GM06990 (cell line): ENCODE measurements around the gene BABAM2.

Experiments
- DNase-seq: peaks from one replicate; pipeline ENCODE4 v3.0.0-alpha.2; 2011; ENCODE audit not compliant: insufficient read length; ENCODE audit errors: extremely low read depth
- H3K27me3 ChIP-seq: replicated peaks from 2 replicates; pipeline ENCODE4 v1.6.0; 2011; ENCODE audit warnings: low read length; ENCODE audit not compliant: control insufficient read depth, insufficient read depth
- H3K36me3 ChIP-seq: 2 replicates; pipeline ENCODE4 v1.5.1; 2011; ENCODE audit warnings: low read length; ENCODE audit not compliant: control insufficient read depth, insufficient read depth
- H3K4me3 ChIP-seq: replicated peaks from 2 replicates; pipeline ENCODE4 v1.5.1; 2011; ENCODE audit warnings: low read depth, mild to moderate bottlenecking, control low read depth, low read length
- CTCF ChIP-seq: IDR thresholded peaks from 2 replicates; pipeline ENCODE4 v1.5.1; 2011; ENCODE audit warnings: low read length, control low read depth, mild to moderate bottlenecking, inconsistent platforms; ENCODE audit not compliant: insufficient read depth, poor library complexity, severe bottlenecking

Gene BABAM2

GRCh38 chr2:28378679-28379584 lies 488.4 kb downstream of the BABAM2 start:
- TF ChIP-seq CTCF: no peak
- H3K4me3 ChIP-seq: no peak overlapping the region

GRCh38 chr2:28380219-28380618 lies 489.7 kb downstream of the BABAM2 start:
- DNase-seq: no peak
- Histone ChIP-seq H3K27me3 (no peaks in the 10 kb centered on the region; the same call in none of the 2 replicates), H3K36me3 (no peaks in the 10 kb centered on the region), H3K4me3 (no peak overlapping the region)
- TF ChIP-seq CTCF: no peak

More at GRCh38 chr2:28378679-28379584, 488.4 kb downstream of the BABAM2 start:
- DNase-seq: no peak
- no peaks in the 10 kb centered on the region for H3K36me3 ChIP-seq
- no peaks in the 10 kb centered on the region; the same call in none of the 2 replicates for H3K27me3 ChIP-seq

GRCh38 chr2:28381225-28382180 lies 491.0 kb downstream of the BABAM2 start:
- Histone ChIP-seq H3K27me3 (no peaks in the 10 kb centered on the region; the same call in none of the 2 replicates), H3K4me3 (no peak overlapping the region), H3K36me3 (no peaks in the 10 kb centered on the region)
- TF ChIP-seq CTCF: no peak
- DNase-seq: no peak

- DNase-seq: no peak
- no peak for TF ChIP-seq CTCF
- no peaks in the 10 kb centered on the region for H3K36me3 ChIP-seq
- no peak overlapping the region for H3K4me3 ChIP-seq
- no peaks in the 10 kb centered on the region; the same call in none of the 2 replicates for H3K27me3 ChIP-seq
Observed at GRCh38 chr2:28382755-28383154, 492.2 kb downstream of the BABAM2 start.

- Histone ChIP-seq H3K36me3 (no peaks in the 10 kb centered on the region), H3K4me3 (no peak overlapping the region), H3K27me3 (no peaks in the 10 kb centered on the region; the same call in 1 of the 2 replicates)
- no peak for TF ChIP-seq CTCF
- no peak for DNase-seq
Observed at GRCh38 chr2:28387082-28387960, 496.8 kb downstream of the BABAM2 start.
